ENCODE measurements around the gene KDM2B.

DNA sequence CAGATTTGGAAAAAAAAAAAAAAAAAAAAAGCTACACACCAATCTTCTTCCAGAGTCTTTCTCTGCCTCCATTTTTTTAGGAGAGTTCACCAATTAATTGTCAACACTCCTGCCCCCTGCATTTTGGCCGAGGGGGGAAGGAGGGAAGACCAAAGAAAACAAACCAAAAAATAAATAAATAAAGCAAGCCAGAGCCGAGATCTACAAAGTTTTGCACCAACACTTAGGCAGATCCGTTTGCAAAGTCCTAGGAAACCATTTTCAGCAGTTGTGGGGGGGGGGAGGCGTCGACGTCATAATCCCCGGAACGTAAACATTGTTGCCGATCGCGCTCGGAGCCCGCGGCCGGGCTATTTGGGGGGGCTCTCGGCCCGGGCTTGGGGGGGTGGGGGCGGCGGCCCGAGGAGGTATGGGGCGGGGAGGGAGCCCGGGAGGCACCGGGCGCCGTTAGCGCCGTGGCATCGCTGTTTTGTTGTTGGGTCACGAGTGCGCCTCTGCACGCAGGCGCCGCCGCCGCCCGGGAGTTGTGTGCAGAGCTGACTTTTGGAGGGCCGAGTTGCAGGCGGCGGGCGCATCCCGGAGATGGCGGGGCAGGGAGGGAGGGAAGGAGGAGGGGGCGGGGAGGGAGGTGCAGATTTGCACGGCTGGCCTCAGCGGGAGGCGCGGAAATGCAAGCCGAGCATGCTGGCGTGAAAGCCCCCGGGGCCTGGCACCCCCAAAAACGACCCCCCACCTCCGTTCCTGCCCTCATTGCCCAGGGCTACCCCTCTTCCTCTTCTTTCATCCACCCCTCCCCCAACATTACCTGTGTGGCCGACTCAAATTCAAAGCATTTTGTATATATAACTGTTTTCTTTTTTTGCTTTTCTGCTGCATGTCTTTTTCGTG, 598 bp downstream of the KDM2B start:
- TF ChIP-seq, protein P1, sequence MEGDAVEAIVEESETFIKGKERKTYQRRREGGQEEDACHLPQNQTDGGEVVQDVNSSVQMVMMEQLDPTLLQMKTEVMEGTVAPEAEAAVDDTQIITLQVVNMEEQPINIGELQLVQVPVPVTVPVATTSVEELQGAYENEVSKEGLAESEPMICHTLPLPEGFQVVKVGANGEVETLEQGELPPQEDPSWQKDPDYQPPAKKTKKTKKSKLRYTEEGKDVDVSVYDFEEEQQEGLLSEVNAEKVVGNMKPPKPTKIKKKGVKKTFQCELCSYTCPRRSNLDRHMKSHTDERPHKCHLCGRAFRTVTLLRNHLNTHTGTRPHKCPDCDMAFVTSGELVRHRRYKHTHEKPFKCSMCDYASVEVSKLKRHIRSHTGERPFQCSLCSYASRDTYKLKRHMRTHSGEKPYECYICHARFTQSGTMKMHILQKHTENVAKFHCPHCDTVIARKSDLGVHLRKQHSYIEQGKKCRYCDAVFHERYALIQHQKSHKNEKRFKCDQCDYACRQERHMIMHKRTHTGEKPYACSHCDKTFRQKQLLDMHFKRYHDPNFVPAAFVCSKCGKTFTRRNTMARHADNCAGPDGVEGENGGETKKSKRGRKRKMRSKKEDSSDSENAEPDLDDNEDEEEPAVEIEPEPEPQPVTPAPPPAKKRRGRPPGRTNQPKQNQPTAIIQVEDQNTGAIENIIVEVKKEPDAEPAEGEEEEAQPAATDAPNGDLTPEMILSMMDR (conservative IDR thresholded peaks at IDR 0.05; ENCODE audit: low read depth, low read length): no peak
- TF ChIP-seq EZH2 (IDR thresholded peaks at IDR 0.05; ENCODE audit: borderline replicate concordance, low read depth, low read length, poor library complexity, severe bottlenecking): no peak
